HG03103 (cell line): ENCODE data around the gene ZFAND3.

Source experiments
- ATAC-seq: cut with Tn5 transposase; IDR thresholded peaks from one replicate; pipeline ENCODE4 v1.9.1; 2021; ENCODE audit warnings: low read depth; ENCODE audit not compliant: unreplicated experiment

The ZFAND3 gene

GRCh38 chr6:37826188-37826587, 6.7 kb downstream of the ZFAND3 start:
- ATAC-seq, result no peak

GRCh38 chr6:37826993-37827392, 7.5 kb downstream of the ZFAND3 start:
- no peak for ATAC-seq

DNA sequence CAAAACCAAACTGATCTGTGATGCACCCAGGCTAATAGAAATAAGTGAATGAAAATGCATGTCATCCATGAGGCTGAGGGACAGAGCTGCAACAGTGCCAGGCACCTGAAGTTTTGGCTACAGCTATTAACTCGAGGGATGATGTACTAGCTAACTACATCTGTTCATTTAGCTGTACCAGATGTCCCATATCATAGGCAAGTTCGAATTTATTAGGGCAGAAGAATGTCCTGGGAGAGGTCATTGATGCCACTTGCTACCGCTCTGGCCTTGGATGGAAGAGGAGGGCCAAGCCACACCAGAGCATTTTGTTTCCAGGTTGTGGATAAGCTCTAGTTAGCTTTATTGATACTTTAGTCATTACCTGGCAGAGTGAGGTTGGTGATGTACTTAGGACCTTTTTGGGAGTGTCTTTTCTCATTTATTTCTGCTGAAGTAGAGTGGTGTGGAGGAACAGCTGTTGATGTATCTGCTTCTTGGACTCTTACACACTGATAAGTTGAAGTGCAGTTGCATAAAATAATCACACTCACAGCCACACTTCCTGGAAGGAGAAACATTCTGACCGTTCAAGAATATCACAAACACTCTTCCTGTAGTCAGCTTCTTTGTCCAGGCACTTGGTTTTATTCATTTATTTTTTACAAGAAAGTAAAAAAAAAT, 8.2 kb downstream of the ZFAND3 start:
- ATAC-seq, result no peak

DNA sequence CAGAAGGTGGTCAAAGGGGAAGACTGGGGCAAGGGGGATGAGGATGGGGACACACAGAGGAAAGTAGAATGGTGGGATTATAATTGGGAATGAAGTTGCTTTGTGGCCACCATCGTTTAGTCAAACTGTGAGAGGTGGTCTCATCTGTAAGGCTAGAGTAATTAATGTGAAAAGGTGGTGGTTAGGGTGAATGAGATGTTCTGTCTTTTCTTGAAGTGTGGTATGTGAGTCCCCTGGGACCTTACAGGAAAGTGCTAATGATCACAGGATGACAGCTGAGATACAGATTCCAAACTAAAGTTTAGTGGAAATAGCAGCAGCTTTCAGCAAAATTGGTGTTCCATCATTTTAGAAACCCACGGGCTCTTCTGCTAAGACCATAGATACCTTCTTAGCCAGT, 10.7 kb downstream of the ZFAND3 start:
- no peak for ATAC-seq

DNA sequence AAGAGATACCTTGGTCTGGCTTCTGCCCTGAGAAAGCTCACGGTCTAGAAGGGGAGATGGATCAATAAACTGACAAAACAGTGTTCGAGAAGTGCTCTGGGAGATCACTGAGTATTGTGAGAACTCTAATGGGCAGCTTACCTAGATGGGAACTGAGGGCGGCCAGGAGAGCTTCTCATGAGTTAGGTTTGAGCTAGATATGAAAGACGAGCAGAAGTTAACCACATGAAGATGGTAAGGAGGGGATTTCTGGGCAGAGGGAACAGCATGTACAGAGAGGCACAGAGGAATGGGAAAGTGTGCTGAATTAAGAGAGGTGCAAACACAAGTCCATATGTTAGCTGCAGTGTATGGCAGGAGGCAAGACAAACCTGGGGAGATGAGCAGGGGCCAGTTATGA, 11.9 kb downstream of the ZFAND3 start:
- no peak for ATAC-seq

DNA sequence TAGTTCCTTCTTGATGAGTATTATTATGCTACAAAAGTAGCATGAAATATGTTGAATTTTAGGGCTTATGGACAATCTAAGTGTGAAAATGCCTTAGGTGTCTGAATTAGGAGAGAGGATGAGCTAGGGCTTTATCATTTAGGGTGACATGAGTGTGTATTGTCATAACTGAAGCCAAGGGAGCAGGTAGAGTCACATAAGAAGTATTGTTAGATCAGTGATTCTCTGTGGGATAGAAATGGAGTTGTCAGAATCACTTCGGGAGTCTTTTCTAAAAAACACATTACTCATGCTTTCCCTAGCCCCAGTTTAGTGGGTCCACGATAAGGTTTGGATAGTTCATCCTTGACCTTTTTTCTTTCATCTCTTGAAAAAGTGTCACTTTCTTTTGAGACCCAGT, 16.4 kb downstream of the ZFAND3 start:
- no peak for ATAC-seq

- ATAC-seq, result no peak
Observed at GRCh38 chr6:37838219-37838921, 18.8 kb downstream of the ZFAND3 start.

DNA sequence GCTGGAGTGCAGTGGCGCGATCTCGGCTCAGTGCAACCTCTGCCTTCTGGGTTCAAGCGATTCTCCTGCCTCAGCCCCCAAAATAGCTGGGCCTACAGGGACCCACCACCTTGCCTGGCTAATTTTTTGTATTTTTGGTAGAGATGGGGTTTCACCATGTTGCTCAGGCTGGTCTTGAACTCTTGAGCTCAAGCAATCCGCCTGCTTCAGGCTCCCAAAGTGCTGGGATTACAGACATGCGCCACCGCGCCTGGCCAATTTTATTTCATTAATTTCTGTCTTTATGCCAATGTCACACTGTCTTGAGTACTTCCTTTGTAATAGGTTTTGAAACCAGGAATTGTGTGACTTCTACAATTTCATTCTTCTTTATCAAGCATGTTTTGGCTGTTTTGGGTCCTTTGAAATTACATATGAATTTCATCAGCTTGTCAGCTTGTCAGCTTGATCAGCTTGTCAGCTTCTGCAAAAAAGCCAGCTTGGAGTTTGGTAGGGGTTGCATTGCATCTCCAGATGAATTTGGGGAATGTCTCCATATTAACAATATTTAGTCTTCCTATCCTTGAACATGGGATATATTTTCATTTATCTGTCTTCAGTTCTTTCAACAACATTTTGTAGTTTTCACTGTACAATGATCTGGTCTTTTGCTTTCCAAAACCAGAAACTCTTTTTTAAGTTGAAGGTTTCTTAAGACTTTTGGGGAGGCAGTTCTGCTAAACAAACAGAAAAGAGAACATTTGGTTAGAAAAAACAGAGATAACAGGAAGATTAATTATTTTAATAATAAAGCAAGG, 20.8 kb downstream of the ZFAND3 start:
- no peak for ATAC-seq

GRCh38 chr6:37840940-37841300, 21.4 kb downstream of the ZFAND3 start:
- no peak for ATAC-seq

GRCh38 chr6:37845026-37845911, 25.7 kb downstream of the ZFAND3 start:
- ATAC-seq, result no peak

- no peak for ATAC-seq
Observed at GRCh38 chr6:37845930-37846329, 26.4 kb downstream of the ZFAND3 start.

DNA sequence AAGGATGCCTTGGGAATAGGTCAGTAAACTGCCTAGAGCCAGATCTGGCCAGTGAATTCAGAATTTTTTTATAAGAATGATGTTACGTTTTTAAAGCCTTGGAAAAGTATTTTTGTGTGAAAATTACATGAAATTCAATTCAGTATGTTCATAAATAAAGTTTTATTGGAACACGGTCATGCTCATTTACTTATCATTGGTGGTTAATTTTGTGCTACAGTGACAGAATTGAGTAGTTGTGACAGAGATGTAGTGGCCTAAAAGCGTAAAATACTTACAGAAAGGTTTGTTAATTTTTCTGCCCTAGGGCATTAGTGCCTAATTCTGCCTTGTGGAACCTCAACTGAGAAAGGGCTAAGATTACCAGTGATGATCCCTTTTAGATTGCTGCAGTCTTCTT, 28.2 kb downstream of the ZFAND3 start:
- no peak for ATAC-seq

DNA sequence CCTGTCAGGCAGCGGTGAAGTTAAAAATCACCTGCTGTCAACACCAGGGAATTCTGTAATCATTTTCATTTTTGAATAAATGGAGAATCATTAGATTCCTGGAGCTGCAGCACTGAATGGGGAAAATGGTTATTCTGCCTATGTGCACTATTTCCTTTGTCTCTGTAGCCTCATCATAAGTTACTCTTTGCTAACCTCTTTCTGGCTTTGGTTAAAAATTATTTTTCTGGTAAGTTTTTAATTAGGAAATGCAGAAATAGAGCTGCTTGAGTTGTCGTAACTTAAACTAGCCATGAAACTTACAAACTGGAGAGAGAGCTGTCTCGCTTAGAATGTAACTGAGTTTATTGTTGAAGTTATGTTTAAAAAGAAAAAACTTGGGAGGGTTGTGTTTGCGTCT, 28.8 kb downstream of the ZFAND3 start:
- ATAC-seq, result no peak

DNA sequence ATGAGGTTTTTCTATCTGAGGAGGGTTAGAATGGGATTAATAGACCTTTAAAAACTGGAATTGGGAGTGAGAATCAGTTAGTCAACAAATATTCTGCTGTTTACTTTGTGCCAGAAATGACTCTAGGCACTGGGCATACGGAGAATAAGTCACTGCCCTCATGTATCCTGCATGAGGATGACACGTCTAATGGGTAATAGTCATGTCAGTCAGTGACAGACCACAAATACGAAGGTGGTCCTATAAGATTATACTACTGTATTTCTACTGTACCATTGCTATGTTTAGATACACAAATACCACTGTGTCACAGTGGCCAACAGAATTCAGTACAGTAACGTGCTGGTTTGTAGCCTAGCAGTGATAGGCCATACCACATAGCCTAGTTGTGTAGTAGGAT, 30.7 kb downstream of the ZFAND3 start:
- ATAC-seq, result no peak

- ATAC-seq, result no peak
Observed at GRCh38 chr6:37850728-37851285, 31.3 kb downstream of the ZFAND3 start.

- no peak for ATAC-seq
Observed at GRCh38 chr6:37851997-37852524, 32.5 kb downstream of the ZFAND3 start.

- ATAC-seq, result no peak
Observed at GRCh38 chr6:37856285-37856684, 36.8 kb downstream of the ZFAND3 start.

- ATAC-seq, result no peak
Observed at GRCh38 chr6:37858363-37858762, 38.8 kb downstream of the ZFAND3 start.

GRCh38 chr6:37860226-37860839, 40.8 kb downstream of the ZFAND3 start:
- no peak for ATAC-seq

DNA sequence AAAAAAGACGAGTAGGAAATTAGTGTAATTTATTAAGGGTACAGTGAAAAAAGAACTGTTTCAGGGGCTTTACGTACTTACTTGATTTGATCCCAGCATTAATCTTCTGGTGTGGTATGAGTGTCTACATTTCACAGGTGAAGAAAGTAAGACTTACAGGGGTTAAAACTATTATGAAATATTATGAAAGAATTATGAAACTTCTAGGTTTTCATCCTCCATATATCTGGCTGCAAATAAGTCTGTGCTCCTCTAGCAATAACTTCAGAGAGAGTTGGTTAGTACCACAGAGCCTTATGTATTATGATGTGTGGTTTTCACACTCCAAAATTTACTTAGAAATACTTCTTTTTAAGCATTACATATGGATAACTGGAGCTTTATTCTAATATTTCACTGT, 41.9 kb downstream of the ZFAND3 start:
- no peak for ATAC-seq
